Transverse colon (tissue), 3 donors: ENCODE measurements around the gene CLEC18A.

ENCODE experiments used
- EP300 ChIP-seq: sonication (generic); formaldehyde crosslinking; IDR thresholded peaks from one replicate; pipeline ENCODE4 v1.6.1; 2017; ENCODE audit warnings: antibody characterized with exemption, low read depth
- TF ChIP-seq, protein P1 (sequence below), 5 experiments: fragments of 200-600 bp in 3 of 5; fragments of 450-650 bp in 2 of 5; sonication (generic) in 3 of 5; IDR thresholded peaks; 1 replicate in 2 of 5; 2 replicates in 3 of 5; pipeline ENCODE4 v1.5.1; 2016 to 2017; ENCODE audit warnings: antibody characterized with exemption in 5 of 5, inconsistent platforms in 3 of 5, mild to moderate bottlenecking in 2 of 5, moderate library complexity in 1 of 5

GRCh38 chr16:69932228-69932627 lies 18.9 kb upstream of the CLEC18A start:
- TF ChIP-seq, protein P1, sequence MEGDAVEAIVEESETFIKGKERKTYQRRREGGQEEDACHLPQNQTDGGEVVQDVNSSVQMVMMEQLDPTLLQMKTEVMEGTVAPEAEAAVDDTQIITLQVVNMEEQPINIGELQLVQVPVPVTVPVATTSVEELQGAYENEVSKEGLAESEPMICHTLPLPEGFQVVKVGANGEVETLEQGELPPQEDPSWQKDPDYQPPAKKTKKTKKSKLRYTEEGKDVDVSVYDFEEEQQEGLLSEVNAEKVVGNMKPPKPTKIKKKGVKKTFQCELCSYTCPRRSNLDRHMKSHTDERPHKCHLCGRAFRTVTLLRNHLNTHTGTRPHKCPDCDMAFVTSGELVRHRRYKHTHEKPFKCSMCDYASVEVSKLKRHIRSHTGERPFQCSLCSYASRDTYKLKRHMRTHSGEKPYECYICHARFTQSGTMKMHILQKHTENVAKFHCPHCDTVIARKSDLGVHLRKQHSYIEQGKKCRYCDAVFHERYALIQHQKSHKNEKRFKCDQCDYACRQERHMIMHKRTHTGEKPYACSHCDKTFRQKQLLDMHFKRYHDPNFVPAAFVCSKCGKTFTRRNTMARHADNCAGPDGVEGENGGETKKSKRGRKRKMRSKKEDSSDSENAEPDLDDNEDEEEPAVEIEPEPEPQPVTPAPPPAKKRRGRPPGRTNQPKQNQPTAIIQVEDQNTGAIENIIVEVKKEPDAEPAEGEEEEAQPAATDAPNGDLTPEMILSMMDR (IDR thresholded peaks at IDR 0.05) = no peak
- TF ChIP-seq EP300 = no peak
